Panc1 (cell line): ENCODE results near the gene NEK1. TPM values are rescaled to one million over a fixed set of nuclear protein-coding genes. Genes with fewer than 3 reads are reported as not detected.
"Not testable (repeated sequence)": the region's sequence is repeated elsewhere in the genome, so short reads cannot be mapped to it uniquely, and the experiment has no call there.

Source experiments
- ATAC-seq: fragments of 200-7000 bp; cut with Tn5 transposase; 2 replicates; pipeline ENCODE4 v1.9.1; 2020; ENCODE audit warnings: mild to moderate bottlenecking, moderate library complexity
- BruUV-seq: library from RNA; stranded (reverse); fragments of 400-500 nt; replicated peaks from 2 replicates; lab custom pipeline; 2021; lab: Mats Ljungman, UMichigan
- CTCF ChIA-PET: fragments of 300-600 bp; sonication (Branson Sonifier 250); formaldehyde crosslinking; loops from one replicate; lab custom pipeline; 2022; ENCODE audit warnings: antibody characterized with exemption; lab: Charles Lee
- POLR2A ChIA-PET: fragments of 300-600 bp; sonication (Branson Sonifier 250); formaldehyde crosslinking; loops from one replicate; lab custom pipeline; 2022; ENCODE audit warnings: antibody characterized with exemption; lab: Charles Lee
- DNase-seq: peaks from one replicate; pipeline ENCODE4 v3.0.0-alpha.2; 2010; ENCODE audit warnings: low read depth, low spot score
- H3K27ac ChIP-seq: 2 replicates; pipeline ENCODE4 v1.5.1; 2011; ENCODE audit warnings: mild to moderate bottlenecking, low read length, inconsistent platforms
- H3K27me3 ChIP-seq: fragments of 200-500 bp; sonication (Bioruptor generic); 2 replicates; pipeline ENCODE4 v1.6.0; 2014; ENCODE audit warnings: low read length, inconsistent platforms; ENCODE audit not compliant: control insufficient read depth, insufficient read depth
- H3K36me3 ChIP-seq: fragments of 200-500 bp; sonication (Bioruptor generic); 2 replicates; pipeline ENCODE4 v1.5.1; 2014; ENCODE audit warnings: inconsistent platforms, mild to moderate bottlenecking, low read length, moderate library complexity; ENCODE audit not compliant: control insufficient read depth, insufficient read depth
- H3K4me1 ChIP-seq: 2 replicates; pipeline ENCODE4 v1.5.1; 2011; ENCODE audit warnings: inconsistent platforms, mild to moderate bottlenecking, low read length, moderate library complexity; ENCODE audit not compliant: control insufficient read depth, insufficient read depth
- H3K4me3 ChIP-seq, 2 experiments: 2 replicates each; pipeline ENCODE4 v1.5.1; 2011 to 2012; ENCODE audit warnings: low read depth in 2 of 2, low read length in 2 of 2, mild to moderate bottlenecking in 2 of 2, inconsistent platforms in 1 of 2, moderate library complexity in 1 of 2
- H3K9me3 ChIP-seq: fragments of 200-500 bp; sonication (Bioruptor generic); 2 replicates; pipeline ENCODE4 v1.5.1; 2014; ENCODE audit warnings: low read depth, mild to moderate bottlenecking, inconsistent platforms, low read length, moderate library complexity; ENCODE audit not compliant: control insufficient read depth, insufficient read depth
- CTCF ChIP-seq: fragments of 450-650 bp; IDR thresholded peaks from 2 replicates; pipeline ENCODE4 v1.5.1; 2017; ENCODE audit warnings: mild to moderate bottlenecking
- POLR2AphosphoS5 ChIP-seq: IDR thresholded peaks from 2 replicates; pipeline ENCODE4 v1.6.1; 2012; ENCODE audit warnings: mild to moderate bottlenecking, low read depth, low read length, moderate library complexity
- REST ChIP-seq, 2 experiments: IDR thresholded peaks; 2 replicates each; pipeline ENCODE4 v1.6.1; 2011 to 2012; ENCODE audit warnings: low read depth in 2 of 2, control low read depth in 1 of 2, low read length in 1 of 2, mild to moderate bottlenecking in 1 of 2, moderate library complexity in 1 of 2; ENCODE audit not compliant: insufficient read depth in 1 of 2
- SIN3A ChIP-seq: IDR thresholded peaks from 2 replicates; pipeline ENCODE4 v1.6.1; 2012; ENCODE audit warnings: low read depth, mild to moderate bottlenecking, low read length, moderate library complexity, borderline replicate concordance; ENCODE audit not compliant: insufficient read depth
- TCF7L2 ChIP-seq: IDR thresholded peaks from 2 replicates; pipeline ENCODE4 v1.6.1; 2011; ENCODE audit warnings: mild to moderate bottlenecking, low read depth, low read length, inconsistent platforms
- in situ Hi-C: cut with HindIII; loops from 2 replicates; pipeline ENCODE4 v1.10.0; 2016; ENCODE audit warnings: low sequenced_read_pairs, low pct_unique_long_range_greater_than_20kb
- intact Hi-C: fragments of 100-400 bp; cut with micrococcal nuclease; formaldehyde crosslinking; loops from one replicate; pipeline ENCODE4 v1.10.0; 2022; ENCODE audit not compliant: unreplicated experiment
- total RNA-seq: library from RNA; stranded (reverse); gene quantifications from one replicate; pipeline ENCODE4 v1.2.1, GENCODE V29; 2021; ENCODE audit not compliant: unreplicated experiment

Gene NEK1
- total RNA-seq, 1 experiment from 2014 or later: 9.2 TPM

- no TSS peak for BruUV-seq
- TF ChIP-seq SIN3A (no peak), POLR2AphosphoS5 (no peak), CTCF (no peak), REST (IDR thresholded peaks at IDR 0.05; ENCODE audit: insufficient read depth in 1 of 2, low read depth in 2 of 2, low read length in 1 of 2) (no peak), TCF7L2 (no peak)
- ChIA-PET CTCF (no interaction called here), POLR2A (interaction anchor here (0.7 kb wide), 1 partner anchor 160 kb away, joined by 7 read pairs; no protein-coding TSS in a partner anchor)
- no peak for ATAC-seq
- H3K4me1 ChIP-seq: no peaks in the 10 kb centered on the region
- H3K9me3 ChIP-seq: no peaks in the 10 kb centered on the region
- H3K27me3 ChIP-seq: no peaks in the 10 kb centered on the region
- intact Hi-C loops: no loop called here
- H3K27ac ChIP-seq: no peak overlapping the region
- no peak for DNase-seq
- no peaks in the 10 kb centered on the region for H3K36me3 ChIP-seq
- in situ Hi-C loops: no loop called here
- H3K4me3 ChIP-seq: no peak overlapping the region
These were observed 105.5 kb downstream of the NEK1 start for GRCh38 chr4:169506903-169507302.

- BruUV-seq, intact Hi-C loops, H3K27me3 ChIP-seq, DNase-seq, POLR2A ChIA-PET, H3K27ac ChIP-seq, H3K9me3 ChIP-seq, H3K4me3 ChIP-seq, in situ Hi-C loops, H3K4me1 ChIP-seq, H3K36me3 ChIP-seq, CTCF ChIA-PET, ATAC-seq: not testable (repeated sequence)
These were observed 112.5 kb downstream of the NEK1 start for GRCh38 chr4:169499907-169500306.

- H3K27ac ChIP-seq, POLR2A ChIA-PET, H3K4me1 ChIP-seq, DNase-seq, in situ Hi-C loops, BruUV-seq, H3K36me3 ChIP-seq, CTCF ChIA-PET, H3K9me3 ChIP-seq, H3K27me3 ChIP-seq, intact Hi-C loops, ATAC-seq, H3K4me3 ChIP-seq: not testable (repeated sequence)
These were observed 118.1 kb downstream of the NEK1 start for GRCh38 chr4:169494234-169494633.
